ENCODE measurements around the gene SIPA1L3.

The SIPA1L3 gene

GRCh38 chr19:38056646-38057045 lies 149.6 kb downstream of the SIPA1L3 start:
- DNase-seq (ENCODE audit: low read depth): no peak
- H3K4me3 ChIP-seq (ENCODE audit: low read depth, low read length): no peak overlapping the region
- TF ChIP-seq CTCF (IDR thresholded peaks at IDR 0.05; ENCODE audit: insufficient read depth, low read depth, low read length, missing control alignments): no peak

GRCh38 chr19:38057959-38058690 lies 151.1 kb downstream of the SIPA1L3 start:
- no peak for DNase-seq (ENCODE audit: low read depth)
- H3K4me3 ChIP-seq (ENCODE audit: low read depth, low read length): no peak overlapping the region
- TF ChIP-seq CTCF (IDR thresholded peaks at IDR 0.05; ENCODE audit: insufficient read depth, low read depth, low read length, missing control alignments): no peak

GRCh38 chr19:38059897-38060296 lies 152.9 kb downstream of the SIPA1L3 start:
- TF ChIP-seq CTCF (IDR thresholded peaks at IDR 0.05; ENCODE audit: insufficient read depth, low read depth, low read length, missing control alignments): no peak
- H3K4me3 ChIP-seq (ENCODE audit: low read depth, low read length): no peak overlapping the region
- peak; percentile 77 for DNase-seq (ENCODE audit: low read depth)

GRCh38 chr19:38060331-38060730 lies 153.3 kb downstream of the SIPA1L3 start:
- peak; percentile 28 for DNase-seq (ENCODE audit: low read depth)
- no peak overlapping the region for H3K4me3 ChIP-seq (ENCODE audit: low read depth, low read length)
- no peak for TF ChIP-seq CTCF (IDR thresholded peaks at IDR 0.05; ENCODE audit: insufficient read depth, low read depth, low read length, missing control alignments)

- no peak for TF ChIP-seq CTCF (IDR thresholded peaks at IDR 0.05; ENCODE audit: insufficient read depth, low read depth, low read length, missing control alignments)
- no peak overlapping the region for H3K4me3 ChIP-seq (ENCODE audit: low read depth, low read length)
- DNase-seq (ENCODE audit: low read depth): no peak
These were observed 154.3 kb downstream of the SIPA1L3 start for GRCh38 chr19:38061294-38061693.

- no peak overlapping the region for H3K4me3 ChIP-seq (ENCODE audit: low read depth, low read length)
- TF ChIP-seq CTCF (IDR thresholded peaks at IDR 0.05; ENCODE audit: insufficient read depth, low read depth, low read length, missing control alignments): no peak
- no peak for DNase-seq (ENCODE audit: low read depth)
These were observed 156.2 kb downstream of the SIPA1L3 start for GRCh38 chr19:38062959-38063761.

All from GM12865 (cell line).